Activated naive CD4-positive, alpha-beta T cell treated with anti-CD3 and anti-CD28 coated beads, Interleukin-2, amount 50 U/mL, for 72 hours (primary cell): ENCODE results near the gene QPRT. TPM values are rescaled to one million over a fixed set of nuclear protein-coding genes. Genes with fewer than 3 reads are reported as not detected.
A peak's percentile ranks its signal among the peaks of the same experiment; 100 is the strongest.
"Not testable (repeated sequence)": the region's sequence is repeated elsewhere in the genome, so short reads cannot be mapped to it uniquely, and the experiment has no call there.

ENCODE experiments used
- ATAC-seq, 2 donors: fragments of 150-1000 bp; cut with Tn5 transposase; 2 replicates each; pipeline ENCODE4 v1.10.0; 2021; ENCODE audit warnings: mild to moderate bottlenecking in 2 of 2, moderate library complexity in 2 of 2
- DNase-seq, 2 donors: peaks; one replicate each; pipeline ENCODE4 v3.0.0; 2021 to 2022; ENCODE audit warnings: low spot score in 2 of 2
- H3K27ac Mint-ChIP-seq, 2 donors: one replicate each; pipeline ENCODE4 v1.8.0; 2022; ENCODE audit warnings: mild to moderate bottlenecking in 2 of 2, mixed read lengths in 2 of 2
- H3K36me3 Mint-ChIP-seq, 2 donors: one replicate each; pipeline ENCODE4 v1.8.0; 2022; ENCODE audit warnings: mixed read lengths in 2 of 2
- H3K9me3 Mint-ChIP-seq, 2 donors: one replicate each; pipeline ENCODE4 v1.8.0; 2022; ENCODE audit warnings: mixed read lengths in 2 of 2
- total RNA-seq, 2 donors: library from RNA; stranded (reverse); gene quantifications; one replicate each; pipeline ENCODE4 v1.2.3, GENCODE V29; 2022

Gene QPRT
- total RNA-seq, 2 donors from 2014 or later = 10.1 to 14.5 TPM

- not testable (repeated sequence) for H3K9me3 Mint-ChIP-seq, H3K36me3 Mint-ChIP-seq, H3K27ac Mint-ChIP-seq, DNase-seq, ATAC-seq
Observed at GRCh38 chr16:29653890-29654289, 25.1 kb upstream of the QPRT start.

- ATAC-seq = no peak
- H3K27ac Mint-ChIP-seq = peak overlapping the region in 1 of 2 donors; percentile 60
- H3K36me3 Mint-ChIP-seq = no peaks in the 10 kb centered on the region
- DNase-seq = no peak
- H3K9me3 Mint-ChIP-seq = no peaks in the 10 kb centered on the region
Observed at GRCh38 chr16:29656688-29657523, 22.1 kb upstream of the QPRT start.

GRCh38 chr16:29658705-29659104 lies 20.3 kb upstream of the QPRT start:
- Mint-ChIP-seq H3K36me3 (peaks cover 7 to 9% of the 10 kb centered on the region in 2 donors), H3K27ac (peak overlapping the region in 1 of 2 donors; percentile 38), H3K9me3 (no peaks in the 10 kb centered on the region)
- no peak for DNase-seq
- ATAC-seq = no peak

GRCh38 chr16:29662000-29662728 lies 16.8 kb upstream of the QPRT start:
- Mint-ChIP-seq H3K9me3 (no peaks in the 10 kb centered on the region), H3K36me3 (peaks cover 39 to 43% of the 10 kb centered on the region in 2 donors), H3K27ac (peak overlapping the region; percentile 96)
- no peak for ATAC-seq
- DNase-seq = no peak

- Mint-ChIP-seq H3K36me3 (peaks cover 39 to 44% of the 10 kb centered on the region in 2 donors), H3K27ac (peak overlapping the region; percentile 96), H3K9me3 (no peaks in the 10 kb centered on the region)
- DNase-seq (peak in 1 of 2 donors; percentile 29), ATAC-seq (peak; percentile 31 to 49)
Observed at GRCh38 chr16:29662729-29663015, 16.3 kb upstream of the QPRT start.

GRCh38 chr16:29663016-29663806 lies 15.8 kb upstream of the QPRT start, which contains the start of gene SPN:
SPN (plus strand) TSS chr16:29663247; CDS start chr16:29663729, 482 bp downstream.
- DNase-seq (peak; percentile 45 to 78), ATAC-seq (peak; percentile 45 to 62)
- no peaks in the 10 kb centered on the region for H3K9me3 Mint-ChIP-seq
- H3K27ac Mint-ChIP-seq = peak within 1 kb of the TSS; percentile 96 to 98
- peaks cover 39 to 44% of the 10 kb centered on the region in 2 donors for H3K36me3 Mint-ChIP-seq

GRCh38 chr16:29663807-29664090 lies 15.2 kb upstream of the QPRT start:
- Mint-ChIP-seq H3K9me3 (no peaks in the 10 kb centered on the region), H3K36me3 (peaks cover 39 to 44% of the 10 kb centered on the region in 2 donors), H3K27ac (peak overlapping the region; percentile 96 to 98)
- ATAC-seq (peak; percentile 13 to 35), DNase-seq (peak in 1 of 2 donors; percentile 73)

GRCh38 chr16:29664091-29664921 lies 14.7 kb upstream of the QPRT start:
- ATAC-seq (peak; percentile 39 to 66), DNase-seq (peak; percentile 47 to 80)
- Mint-ChIP-seq H3K36me3 (peaks cover 39 to 44% of the 10 kb centered on the region in 2 donors), H3K27ac (peak overlapping the region; percentile 96 to 98), H3K9me3 (no peaks in the 10 kb centered on the region)

- DNase-seq (peak; percentile 20 to 61), ATAC-seq (peak in 1 of 2 donors; percentile 5)
- Mint-ChIP-seq H3K9me3 (no peaks in the 10 kb centered on the region), H3K27ac (peak overlapping the region; percentile 96 to 98), H3K36me3 (peaks cover 39 to 44% of the 10 kb centered on the region in 2 donors)
Observed at GRCh38 chr16:29665294-29666077, 13.5 kb upstream of the QPRT start.

GRCh38 chr16:29667322-29667610 lies 11.7 kb upstream of the QPRT start:
- Mint-ChIP-seq H3K36me3 (peaks cover 39 to 50% of the 10 kb centered on the region in 2 donors), H3K27ac (peak overlapping the region; percentile 22 to 96)
- not testable (repeated sequence) for H3K9me3 Mint-ChIP-seq, DNase-seq, ATAC-seq

GRCh38 chr16:29667755-29668154 lies 11.2 kb upstream of the QPRT start:
- Mint-ChIP-seq H3K27ac (no peak overlapping the region), H3K36me3 (peaks cover 39 to 50% of the 10 kb centered on the region in 2 donors), H3K9me3 (no peaks in the 10 kb centered on the region)
- ATAC-seq (no peak), DNase-seq (no peak)

GRCh38 chr16:29668267-29668666 lies 10.7 kb upstream of the QPRT start:
- no peaks in the 10 kb centered on the region for H3K9me3 Mint-ChIP-seq
- H3K27ac Mint-ChIP-seq = no peak overlapping the region
- DNase-seq (no peak), ATAC-seq (no peak)
- peaks cover 36 to 45% of the 10 kb centered on the region in 2 donors for H3K36me3 Mint-ChIP-seq

- no peak for ATAC-seq
- no peak for DNase-seq
- Mint-ChIP-seq H3K9me3 (no peaks in the 10 kb centered on the region), H3K27ac (no peak overlapping the region), H3K36me3 (peaks cover 0 to 6% of the 10 kb centered on the region in 2 donors)
Observed at GRCh38 chr16:29673501-29673900, 5.5 kb upstream of the QPRT start.

GRCh38 chr16:29674188-29674587 lies 4.8 kb upstream of the QPRT start:
- Mint-ChIP-seq H3K36me3 (peaks cover 0 to 6% of the 10 kb centered on the region in 2 donors), H3K27ac (no peak overlapping the region), H3K9me3 (no peaks in the 10 kb centered on the region)
- DNase-seq (no peak), ATAC-seq (no peak)

GRCh38 chr16:29675811-29676643 lies 3.0 kb upstream of the QPRT start:
- H3K9me3 Mint-ChIP-seq = no peaks in the 10 kb centered on the region
- ATAC-seq = peak in 1 of 2 donors; percentile 66
- DNase-seq = no peak
- no peak overlapping the region for H3K27ac Mint-ChIP-seq
- peaks cover 0 to 6% of the 10 kb centered on the region in 2 donors for H3K36me3 Mint-ChIP-seq
